Psoas muscle (tissue), 8 donors: ENCODE measurements around the gene CHD5. TPM values are rescaled to one million over a fixed set of nuclear protein-coding genes. Genes with fewer than 3 reads are reported as not detected.

Source experiments
- ATAC-seq, 4 donors: fragments of 200-7000 bp; cut with Tn5 transposase; one replicate each; pipeline ENCODE4 v1.9.1; 2020; ENCODE audit warnings: moderate library complexity in 3 of 4, mild to moderate bottlenecking in 2 of 4
- DNase-seq, 2 donors: peaks; one replicate each; pipeline ENCODE4 v3.0.0-alpha.2; 2020
- H3K27ac ChIP-seq: fragments of 200-600 bp; one replicate; pipeline ENCODE4 v1.8.0; 2022
- H3K27me3 ChIP-seq, 3 donors: fragments of 200-600 bp in 1 of 3; one replicate each; pipeline versions ENCODE4 v1.6.1 to v1.8.0; 2013 to 2022; ENCODE audit warnings: low read length in 2 of 3, mild to moderate bottlenecking in 2 of 3, moderate library complexity in 1 of 3; ENCODE audit not compliant: insufficient read depth in 3 of 3
- H3K36me3 ChIP-seq, 2 donors: fragments of 200-600 bp in 1 of 2; one replicate each; pipeline versions ENCODE4 v1.6.1 to v1.8.0; 2013 to 2022; ENCODE audit warnings: low read depth in 1 of 2, mild to moderate bottlenecking in 1 of 2, moderate library complexity in 1 of 2; ENCODE audit not compliant: insufficient read depth in 1 of 2
- H3K4me1 ChIP-seq: fragments of 200-600 bp; one replicate; pipeline ENCODE4 v1.8.0; 2022
- H3K4me3 ChIP-seq: fragments of 200-600 bp; one replicate; pipeline ENCODE4 v1.8.0; 2022; ENCODE audit warnings: mild to moderate bottlenecking
- H3K9me3 ChIP-seq: fragments of 200-600 bp; one replicate; pipeline ENCODE4 v1.8.0; 2022
- WGBS, 3 donors: extraction: QIAGEN DNeasy Blood & Tissue Kit; methylation state at CpG; one replicate each; pipeline versions ENCODE4 v1.1.6 to v1.1.7; 2013; 5-methylcytosine and 5-hydroxymethylcytosine counted together
- intact Hi-C, 2 donors: fragments of 100-400 bp; cut with DNase I; formaldehyde crosslinking; loops; one replicate each; pipeline versions ENCODE4 v1.11.0 to v1.14.2; 2022
- polyA plus RNA-seq, 3 donors: library from polyadenylated mRNA; stranded (reverse); fragments of 200-250 nt; gene quantifications; one replicate each; pipeline ENCODE4 v1.2.3, GENCODE V29; 2013
- total RNA-seq, 4 donors: library from RNA; stranded (reverse); fragmentation: NEBNext Ultra II Directional in 2 of 4; extraction: Animal tissue kit (Norgen Biotek cat#: 25700) in 2 of 4; gene quantifications; one replicate each; pipeline versions ENCODE4 v1.2.1 to v1.2.4, GENCODE V29; 2021 to 2023
- TF ChIP-seq, protein P1 (sequence below): fragments of 200-600 bp; IDR thresholded peaks from one replicate; pipeline ENCODE4 v1.8.0; 2022; ENCODE audit warnings: antibody characterized with exemption
- donor health status: healthy with polysubstance abuse.
- donor health status: DM: no; HTN: no; CAD: no; lungs with moderate emphysema.
- donor health status: Bipolar disorder and iron deficiency.
- donor health status: healthy.
- donor health status: DM: yes; HTN: yes; CAD: no.
- donor health status: DM: no; HTN: no; CAD: no.
- donor health status: DM: no; HTN: no; CAD: no.
- donor health status: DM: yes; HTN: yes; CAD: no.

CHD5 gene
- total and polyA plus RNA-seq, 7 donors: 0.03 to 0.38 (median 0.24) TPM; not detected in 2

- no peak overlapping the region for H3K27ac ChIP-seq
- WGBS, 3 donors: 51 to 57% (median 52%) methylated on average over 2 of the region's 2 CpGs
- H3K27me3 ChIP-seq: peaks cover 0 to 29% (median 11%) of the 10 kb centered on the region in 3 donors
- no peaks in the 10 kb centered on the region for H3K36me3 ChIP-seq
- DNase-seq (no peak), ATAC-seq (no peak)
- H3K4me1 ChIP-seq: no peaks in the 10 kb centered on the region
- H3K4me3 ChIP-seq: no peak overlapping the region
- intact Hi-C loops: no loop called here
- H3K9me3 ChIP-seq: no peaks in the 10 kb centered on the region
- TF ChIP-seq, protein P1, sequence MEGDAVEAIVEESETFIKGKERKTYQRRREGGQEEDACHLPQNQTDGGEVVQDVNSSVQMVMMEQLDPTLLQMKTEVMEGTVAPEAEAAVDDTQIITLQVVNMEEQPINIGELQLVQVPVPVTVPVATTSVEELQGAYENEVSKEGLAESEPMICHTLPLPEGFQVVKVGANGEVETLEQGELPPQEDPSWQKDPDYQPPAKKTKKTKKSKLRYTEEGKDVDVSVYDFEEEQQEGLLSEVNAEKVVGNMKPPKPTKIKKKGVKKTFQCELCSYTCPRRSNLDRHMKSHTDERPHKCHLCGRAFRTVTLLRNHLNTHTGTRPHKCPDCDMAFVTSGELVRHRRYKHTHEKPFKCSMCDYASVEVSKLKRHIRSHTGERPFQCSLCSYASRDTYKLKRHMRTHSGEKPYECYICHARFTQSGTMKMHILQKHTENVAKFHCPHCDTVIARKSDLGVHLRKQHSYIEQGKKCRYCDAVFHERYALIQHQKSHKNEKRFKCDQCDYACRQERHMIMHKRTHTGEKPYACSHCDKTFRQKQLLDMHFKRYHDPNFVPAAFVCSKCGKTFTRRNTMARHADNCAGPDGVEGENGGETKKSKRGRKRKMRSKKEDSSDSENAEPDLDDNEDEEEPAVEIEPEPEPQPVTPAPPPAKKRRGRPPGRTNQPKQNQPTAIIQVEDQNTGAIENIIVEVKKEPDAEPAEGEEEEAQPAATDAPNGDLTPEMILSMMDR: no peak
These were observed 23.0 kb downstream of the CHD5 start for GRCh38 chr1:6157132-6157527.

DNA sequence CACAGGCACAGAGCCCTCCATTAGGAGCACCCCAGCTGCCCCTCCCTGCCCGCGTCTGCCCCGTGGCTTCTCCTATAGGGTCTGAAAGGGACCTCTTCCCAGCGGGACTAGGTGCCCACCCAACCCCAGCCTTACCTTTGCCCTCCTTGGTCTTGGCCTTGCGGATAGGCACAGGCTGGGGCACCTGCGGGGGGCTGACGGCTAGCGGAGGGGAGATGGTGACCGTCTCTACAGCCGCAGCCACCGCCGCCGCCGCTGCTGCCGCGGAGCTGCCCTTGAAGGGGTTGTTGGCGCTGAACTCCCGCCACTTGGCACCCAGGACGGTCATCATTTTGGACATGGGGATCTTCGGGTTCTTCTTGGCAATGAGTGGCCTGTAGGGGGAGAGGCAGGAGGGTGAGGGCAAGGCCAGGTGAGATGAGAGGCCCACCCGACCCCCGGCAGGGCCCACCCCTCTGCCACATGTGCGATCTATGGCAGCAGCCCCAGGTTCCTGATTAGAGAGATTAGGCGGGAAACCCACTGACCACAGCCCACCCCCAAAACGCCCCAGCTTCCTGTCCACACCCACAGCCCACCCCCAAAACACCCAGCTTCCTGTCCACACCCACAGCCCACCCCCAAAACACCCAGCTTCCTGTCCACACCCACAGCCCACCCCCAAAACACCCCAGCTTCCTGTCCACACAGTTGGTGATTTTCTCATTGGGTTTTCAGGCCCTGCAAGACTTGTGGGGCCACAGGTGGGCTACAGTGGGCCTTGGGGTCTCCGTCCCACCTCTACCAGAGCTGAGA lies 25.4 kb downstream of the CHD5 start:
- Histone ChIP-seq H3K4me3 (no peak overlapping the region), H3K9me3 (no peaks in the 10 kb centered on the region), H3K4me1 (no peaks in the 10 kb centered on the region), H3K27ac (no peak overlapping the region), H3K27me3 (peaks cover 0 to 14% (median 8%) of the 10 kb centered on the region in 3 donors), H3K36me3 (no peaks in the 10 kb centered on the region)
- ATAC-seq (peak in 1 of 4 donors; percentile 26), DNase-seq (no peak)
- WGBS, 3 donors: 82 to 86% (median 82%) methylated on average over 26 of the region's 26 CpGs
- TF ChIP-seq, protein P1: no peak
- intact Hi-C loops: no loop called here

GRCh38 chr1:6152882-6153281 lies 27.2 kb downstream of the CHD5 start:
- TF ChIP-seq, protein P1: no peak
- intact Hi-C loops: no loop called here
- WGBS, 3 donors: 35 to 40% (median 36%) methylated on average over 7 of the region's 7 CpGs
- Histone ChIP-seq H3K4me1 (no peaks in the 10 kb centered on the region), H3K36me3 (no peaks in the 10 kb centered on the region), H3K4me3 (no peak overlapping the region), H3K27ac (no peak overlapping the region), H3K9me3 (no peaks in the 10 kb centered on the region), H3K27me3 (peaks cover 0 to 32% (median 13%) of the 10 kb centered on the region in 3 donors)
- no peak for DNase-seq
- no peak for ATAC-seq

GRCh38 chr1:6152181-6152580 lies 27.9 kb downstream of the CHD5 start:
- peaks cover 0 to 38% (median 17%) of the 10 kb centered on the region in 3 donors for H3K27me3 ChIP-seq
- WGBS, 3 donors: 63 to 69% (median 65%) methylated on average over 11 of the region's 11 CpGs

More at GRCh38 chr1:6152181-6152580, 27.9 kb downstream of the CHD5 start:
- no peaks in the 10 kb centered on the region for H3K4me1 ChIP-seq
- no peak for ATAC-seq
- no peak for DNase-seq
- TF ChIP-seq, protein P1: no peak
- intact Hi-C loops: no loop called here
- no peak overlapping the region for H3K4me3 ChIP-seq
- no peak overlapping the region for H3K27ac ChIP-seq
- H3K9me3 ChIP-seq: no peaks in the 10 kb centered on the region
- H3K36me3 ChIP-seq: no peaks in the 10 kb centered on the region
